PC-9 (cell line): ENCODE data around the gene DHTKD1.

Experiments used
- CTCF ChIP-seq: fragments of 200-600 bp; sonication (generic); conservative IDR thresholded peaks from 2 replicates; pipeline ENCODE4 v1.6.1; 2017; ENCODE audit warnings: mixed run types, antibody characterized with exemption, mild to moderate bottlenecking, moderate library complexity
- EZH2 ChIP-seq: fragments of 200-600 bp; sonication (generic); IDR thresholded peaks from 2 replicates; pipeline ENCODE4 v1.8.0; 2017; ENCODE audit warnings: antibody characterized with exemption, low read depth

- no peak for TF ChIP-seq CTCF
- no peak for TF ChIP-seq EZH2
These were observed 1.4 kb upstream of the DHTKD1 start for GRCh38 chr10:12067336-12067735.
